ENCODE measurements around the gene ADGRV1. TPM values are rescaled to one million over a fixed set of nuclear protein-coding genes. Genes with fewer than 3 reads are reported as not detected.

The ADGRV1 gene
- total and polyA plus RNA-seq, 9 of the 15 experiments (the other 6 are each of a cell fraction or from before 2014, with no cell fraction given), result 21.7 to 156 (median 58.2) TPM

GRCh38 chr5:90930756-90931431, 372.3 kb downstream of the ADGRV1 start (continued):
- peak; percentile 25; the same call in 1 of the 2 replicates for TF ChIP-seq HMBOX1 (IDR thresholded peaks at IDR 0.05)
- 0 out of 2 replicates have a peak, but pooled peaks have one; percentile 10 for TF ChIP-seq MAFK (IDR thresholded peaks at IDR 0.05; ENCODE audit: low read length)
- no peak for TF ChIP-seq MYC (IDR thresholded peaks at IDR 0.05; ENCODE audit: low read depth, low read length)
- no peak for TF ChIP-seq MYC (CRISPR knock-in tag; IDR thresholded peaks at IDR 0.05; ENCODE audit: borderline replicate concordance, low read depth)
- no peak for TF ChIP-seq ZZZ3 (IDR thresholded peaks at IDR 0.05)
- peak; percentile 24; the same call in 1 of the 2 replicates for TF ChIP-seq L3MBTL2 (IDR thresholded peaks at IDR 0.05)
- no peak for TF ChIP-seq PML (IDR thresholded peaks at IDR 0.05; ENCODE audit: low read length)
- no peak for TF ChIP-seq CREB3 (tag; conservative IDR thresholded peaks at IDR 0.05; ENCODE audit: low read depth)
- no peak for TF ChIP-seq ZNF512 (tag; IDR thresholded peaks at IDR 0.05)
- TF ChIP-seq FOXK2 (conservative IDR thresholded peaks at IDR 0.05 in 1 of 2, IDR thresholded peaks at IDR 0.05 in 1 of 2; ENCODE audit: low read depth in 2 of 2), result peak; percentile 29 to 48; a peak in 1 of 4 replicates
- TF ChIP-seq SMARCA4 (IDR thresholded peaks at IDR 0.05), result peak; percentile 35; the same call in 1 of the 2 replicates
- no peak for TF ChIP-seq UBTF (IDR thresholded peaks at IDR 0.05; ENCODE audit: borderline replicate concordance in 1 of 2, low read depth in 2 of 2, low read length in 2 of 2)
- TF ChIP-seq NCOA6 (IDR thresholded peaks at IDR 0.05), result no peak
- TF ChIP-seq NBN (IDR thresholded peaks at IDR 0.05; ENCODE audit: low read depth), result no peak

Measured in K562 (cell line).